T-helper 22 cell (primary cell): Measurements from ENCODE around the gene AKAP6.

ENCODE experiments used
- DNase-seq: peaks from one replicate; pipeline ENCODE4 v3.0.0-alpha.2; 2020; ENCODE audit warnings: low read depth

AKAP6 gene

DNA sequence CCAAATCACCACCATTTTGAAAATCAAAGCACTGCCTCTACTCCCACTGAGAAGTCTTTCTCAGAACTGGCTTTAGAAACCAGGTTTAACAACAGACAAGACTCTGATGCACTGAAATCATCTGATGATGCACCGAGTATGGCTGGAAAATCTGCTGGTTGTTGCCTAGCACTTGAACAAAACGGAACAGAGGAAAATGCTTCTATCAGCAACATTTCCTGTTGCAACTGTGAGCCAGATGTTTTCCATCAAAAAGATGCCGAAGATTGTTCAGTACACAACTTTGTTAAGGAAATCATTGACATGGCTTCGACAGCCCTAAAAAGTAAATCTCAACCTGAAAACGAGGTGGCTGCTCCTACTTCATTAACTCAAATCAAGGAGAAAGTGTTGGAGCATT lies 494.6 kb downstream of the AKAP6 start:
- DNase-seq = no peak

DNA sequence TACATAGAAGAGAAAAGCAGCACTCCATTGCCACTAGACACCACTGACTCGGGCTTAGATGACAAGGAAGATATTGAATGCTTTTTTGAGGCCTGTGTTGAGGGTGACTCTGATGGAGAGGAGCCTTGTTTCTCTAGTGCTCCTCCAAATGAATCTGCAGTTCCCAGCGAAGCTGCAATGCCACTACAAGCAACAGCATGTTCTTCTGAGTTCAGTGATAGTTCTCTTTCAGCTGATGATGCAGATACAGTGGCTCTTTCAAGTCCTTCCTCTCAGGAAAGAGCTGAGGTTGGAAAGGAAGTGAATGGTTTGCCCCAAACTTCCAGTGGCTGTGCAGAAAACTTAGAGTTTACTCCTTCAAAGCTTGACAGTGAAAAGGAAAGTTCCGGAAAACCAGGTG lies 495.1 kb downstream of the AKAP6 start:
- DNase-seq = no peak

DNA sequence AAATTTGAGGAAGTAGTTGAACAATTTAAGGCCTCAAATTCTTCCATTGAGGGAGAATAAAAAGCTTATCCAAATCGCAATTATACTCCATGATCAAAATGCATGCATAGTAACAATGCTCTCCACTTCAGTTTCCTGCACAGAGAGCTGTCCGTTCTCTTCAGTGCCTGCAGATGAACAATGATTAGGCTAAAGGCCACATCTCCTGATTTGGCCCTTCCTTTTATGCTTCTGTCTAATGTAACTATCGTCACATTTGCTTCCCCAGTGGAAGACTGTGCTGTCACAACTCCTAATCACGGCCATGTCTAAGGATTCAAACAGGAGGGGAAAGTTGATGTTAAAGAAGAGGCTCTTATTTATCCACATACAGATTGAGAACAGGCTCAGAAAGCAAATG lies 496.0 kb downstream of the AKAP6 start:
- DNase-seq = no peak

DNA sequence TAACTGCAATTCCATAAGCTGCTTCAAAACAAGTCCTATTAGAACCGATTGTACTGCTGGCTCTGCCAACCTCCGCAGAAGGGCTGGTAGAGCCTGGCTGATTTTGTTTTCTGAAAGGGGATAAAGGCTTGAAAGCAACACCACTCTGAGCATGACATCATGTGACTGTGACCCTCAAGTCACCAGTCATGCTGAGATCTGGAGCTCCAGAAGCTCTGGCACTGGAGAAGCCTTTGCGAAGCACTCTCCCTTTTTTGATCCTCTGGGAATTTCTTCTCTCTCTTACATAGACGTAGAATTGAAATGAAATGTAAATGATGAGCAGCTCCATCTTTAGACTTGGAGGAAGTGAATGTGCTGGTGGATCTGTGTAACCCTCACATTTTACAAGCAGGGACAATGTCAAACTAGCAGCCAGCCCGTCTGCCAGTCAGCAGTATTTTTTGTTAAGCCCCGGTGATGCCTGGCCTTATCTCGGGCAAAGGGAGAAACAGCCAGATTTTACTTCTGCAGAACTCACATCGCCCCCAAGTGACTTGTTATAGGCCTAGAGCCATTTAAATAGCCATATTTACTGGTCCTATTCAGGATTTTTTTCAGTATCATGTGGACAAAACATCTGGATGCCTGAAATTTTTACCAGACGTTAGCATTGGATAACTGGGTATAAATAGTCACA lies 497.4 kb downstream of the AKAP6 start:
- DNase-seq = no peak

DNA sequence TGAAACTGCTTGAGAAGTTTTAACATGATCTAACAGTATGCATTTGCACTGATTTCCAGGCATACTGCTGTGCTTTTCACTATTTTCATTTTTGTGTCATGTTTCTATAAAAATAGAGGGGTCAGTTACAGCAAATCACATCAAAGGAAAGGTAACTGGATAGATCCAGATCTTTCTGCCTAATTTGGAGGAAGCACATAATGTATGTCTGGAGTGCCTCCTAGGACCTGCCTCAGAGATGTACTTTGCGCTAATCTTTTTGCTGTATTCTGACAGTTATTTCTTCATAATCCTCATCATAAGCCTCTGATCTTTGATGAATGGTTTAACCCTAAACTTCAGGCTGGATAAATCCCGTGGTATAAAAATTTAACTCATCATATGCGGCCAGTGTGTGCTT lies 498.4 kb downstream of the AKAP6 start:
- DNase-seq = no peak

DNA sequence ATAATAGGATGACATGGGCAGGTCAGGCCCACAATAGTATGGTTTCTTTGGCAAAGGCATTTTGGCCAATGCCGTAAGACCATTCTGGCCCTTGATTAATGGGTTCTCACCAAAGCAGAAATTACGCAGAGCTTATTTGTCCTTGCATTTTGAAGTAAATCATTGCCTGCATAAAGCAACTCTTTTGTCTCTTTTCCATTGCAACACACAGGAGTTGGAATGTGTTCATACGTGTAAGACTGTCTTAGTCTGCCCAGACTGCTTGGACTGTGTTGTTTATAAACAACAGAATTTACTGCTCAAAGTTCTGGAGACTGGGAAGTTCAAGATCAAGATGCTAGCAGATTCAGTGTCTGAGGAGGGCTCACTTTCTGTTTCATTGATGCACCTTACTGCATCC lies 506.8 kb downstream of the AKAP6 start:
- DNase-seq = no peak

DNA sequence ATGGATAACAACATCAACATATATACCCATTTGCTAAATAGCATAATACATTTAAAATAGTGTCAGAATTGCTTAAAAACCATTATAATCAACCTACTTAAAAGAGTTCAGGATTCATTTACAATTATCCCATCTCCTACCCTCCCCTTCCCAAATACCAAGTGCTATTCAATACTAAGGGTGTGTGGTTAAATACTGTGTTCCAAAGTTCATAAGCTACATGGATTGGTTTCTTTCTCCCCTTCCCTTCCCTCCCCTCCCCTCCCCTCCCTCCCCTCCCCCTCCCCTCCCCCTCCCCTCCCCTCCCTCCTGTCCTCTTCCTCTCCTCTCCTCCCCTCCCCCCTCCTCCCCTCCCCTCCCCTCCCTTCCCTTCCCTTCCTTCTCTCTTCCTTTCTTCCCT lies 512.6 kb downstream of the AKAP6 start:
- no peak for DNase-seq

DNA sequence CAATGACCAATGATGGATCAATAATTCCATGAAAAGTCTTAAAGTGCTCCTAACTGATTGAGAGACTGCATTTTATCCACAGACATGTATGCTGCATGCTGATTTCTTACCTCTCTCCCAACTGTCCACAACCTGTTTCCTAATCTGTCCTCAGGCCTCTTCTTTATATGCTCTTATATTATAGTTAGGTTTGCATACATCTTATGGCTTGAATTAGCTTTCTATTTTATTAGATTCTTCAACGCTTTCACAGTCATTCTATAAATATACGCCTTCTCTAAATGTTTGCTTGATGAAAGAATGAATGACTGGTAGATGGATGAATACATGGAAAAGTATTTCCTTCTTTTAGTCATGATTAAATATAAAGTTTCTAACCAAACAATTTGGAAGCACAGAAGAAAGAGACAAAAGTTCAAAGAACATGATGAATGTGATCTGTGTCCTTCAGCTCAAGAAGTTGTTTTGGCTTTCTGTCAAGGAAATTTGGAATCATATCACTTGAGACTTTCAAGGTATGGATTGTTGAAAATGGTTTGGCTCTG lies 517.8 kb downstream of the AKAP6 start:
- DNase-seq = no peak

DNA sequence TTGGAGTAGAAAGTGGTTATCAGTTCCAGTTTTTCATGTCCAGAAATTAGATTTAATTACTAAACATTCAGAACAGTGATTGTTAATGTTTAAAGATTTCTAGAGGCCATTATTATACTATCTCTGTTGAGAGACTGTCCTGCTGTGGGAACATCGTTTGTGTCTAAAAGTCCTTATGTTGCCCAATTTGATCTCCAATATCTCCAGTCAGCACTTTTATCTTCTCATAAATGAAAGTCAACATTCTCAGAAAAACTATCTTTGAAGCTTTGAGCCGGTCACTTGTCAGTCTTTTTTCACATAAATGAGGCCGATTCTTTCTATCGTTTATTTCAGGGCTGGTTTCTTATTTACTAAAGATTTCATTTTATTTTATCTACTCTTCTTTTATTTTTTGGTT lies 518.8 kb downstream of the AKAP6 start:
- DNase-seq = no peak

DNA sequence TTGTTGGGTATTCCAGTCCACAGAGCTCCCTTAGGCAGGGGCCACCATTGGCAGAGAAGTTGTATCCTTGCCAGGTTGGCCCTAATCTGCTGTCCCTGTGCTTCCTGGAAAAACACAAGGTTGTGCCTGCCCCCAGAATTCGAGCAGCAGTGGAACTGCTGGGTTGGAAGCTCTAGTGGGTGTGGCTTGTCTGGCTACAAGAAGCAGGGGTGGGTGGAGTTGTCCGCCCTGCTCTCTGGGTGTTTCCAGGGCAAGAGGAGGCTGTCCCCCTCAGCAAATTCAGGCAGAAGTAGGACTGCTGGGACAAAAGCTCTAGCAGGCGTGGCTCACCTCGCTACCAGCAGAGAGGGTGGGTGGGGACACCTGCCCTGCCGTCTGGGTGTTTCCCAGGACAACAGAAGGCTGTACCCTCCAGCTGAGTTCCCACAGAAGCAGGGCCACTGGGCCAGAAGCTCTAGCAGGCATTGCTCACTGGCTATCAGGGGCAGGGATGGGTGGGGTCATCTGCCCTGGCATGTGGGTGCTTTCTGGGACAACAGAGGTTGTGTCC lies 536.8 kb downstream of the AKAP6 start:
- no peak for DNase-seq

DNA sequence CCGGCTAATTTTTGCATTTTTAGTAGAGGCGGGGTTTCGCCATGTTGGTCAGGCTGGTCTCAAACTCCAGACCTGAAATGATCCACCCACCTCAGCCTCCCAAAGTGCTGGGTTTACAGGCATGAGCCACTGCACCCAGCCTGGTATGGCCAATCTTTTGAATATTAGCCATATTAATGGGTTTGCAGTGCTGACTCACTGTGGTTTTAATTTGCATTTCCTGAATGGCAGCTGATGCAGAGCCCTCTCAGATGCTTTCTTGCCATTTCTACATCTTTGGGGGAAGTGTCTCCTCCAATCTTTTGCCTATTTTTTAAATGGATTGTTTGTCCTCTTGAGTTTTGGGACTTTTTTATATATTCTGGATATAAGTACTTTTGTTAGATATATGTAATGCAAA lies 554.1 kb downstream of the AKAP6 start:
- DNase-seq = no peak
